Measurements from ENCODE around the gene MAN2A1. TPM values are rescaled to one million over a fixed set of nuclear protein-coding genes. Genes with fewer than 3 reads are reported as not detected.

The MAN2A1 gene
- total RNA-seq, 1 donor from 2014 or later, result 9.2 TPM

DNA sequence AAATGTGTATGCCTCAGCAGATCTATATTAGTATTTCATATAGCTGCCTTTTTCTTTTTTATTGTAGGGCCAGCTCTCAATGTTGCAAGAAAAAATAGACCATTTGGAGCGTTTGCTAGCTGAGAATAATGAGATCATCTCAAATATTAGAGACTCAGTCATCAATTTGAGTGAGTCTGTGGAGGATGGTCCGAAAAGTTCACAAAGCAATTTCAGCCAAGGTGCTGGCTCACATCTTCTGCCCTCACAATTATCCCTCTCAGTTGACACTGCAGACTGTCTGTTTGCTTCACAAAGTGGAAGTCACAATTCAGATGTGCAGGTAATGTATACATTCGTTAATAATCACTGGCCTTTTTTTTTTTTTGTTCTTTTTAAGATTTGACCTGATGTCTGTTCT, 23.7 kb downstream of the MAN2A1 start:
- Histone ChIP-seq H3K27ac (replicated peaks) (no peak overlapping the region), H3K9me3 (replicated peaks) (no peaks in the 10 kb centered on the region), H3K4me1 (peaks cover 17% of the 10 kb centered on the region), H3K4me3 (no peak overlapping the region), H3K36me3 (peaks cover 13% of the 10 kb centered on the region), H3K27me3 (ENCODE audit: low read depth) (no peaks in the 10 kb centered on the region)
- TF ChIP-seq, protein P1, sequence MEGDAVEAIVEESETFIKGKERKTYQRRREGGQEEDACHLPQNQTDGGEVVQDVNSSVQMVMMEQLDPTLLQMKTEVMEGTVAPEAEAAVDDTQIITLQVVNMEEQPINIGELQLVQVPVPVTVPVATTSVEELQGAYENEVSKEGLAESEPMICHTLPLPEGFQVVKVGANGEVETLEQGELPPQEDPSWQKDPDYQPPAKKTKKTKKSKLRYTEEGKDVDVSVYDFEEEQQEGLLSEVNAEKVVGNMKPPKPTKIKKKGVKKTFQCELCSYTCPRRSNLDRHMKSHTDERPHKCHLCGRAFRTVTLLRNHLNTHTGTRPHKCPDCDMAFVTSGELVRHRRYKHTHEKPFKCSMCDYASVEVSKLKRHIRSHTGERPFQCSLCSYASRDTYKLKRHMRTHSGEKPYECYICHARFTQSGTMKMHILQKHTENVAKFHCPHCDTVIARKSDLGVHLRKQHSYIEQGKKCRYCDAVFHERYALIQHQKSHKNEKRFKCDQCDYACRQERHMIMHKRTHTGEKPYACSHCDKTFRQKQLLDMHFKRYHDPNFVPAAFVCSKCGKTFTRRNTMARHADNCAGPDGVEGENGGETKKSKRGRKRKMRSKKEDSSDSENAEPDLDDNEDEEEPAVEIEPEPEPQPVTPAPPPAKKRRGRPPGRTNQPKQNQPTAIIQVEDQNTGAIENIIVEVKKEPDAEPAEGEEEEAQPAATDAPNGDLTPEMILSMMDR (IDR thresholded peaks at IDR 0.05; ENCODE audit: borderline replicate concordance), result no peak
- no peak for DNase-seq
- intact Hi-C loops (cut with micrococcal nuclease), result no loop called here

DNA sequence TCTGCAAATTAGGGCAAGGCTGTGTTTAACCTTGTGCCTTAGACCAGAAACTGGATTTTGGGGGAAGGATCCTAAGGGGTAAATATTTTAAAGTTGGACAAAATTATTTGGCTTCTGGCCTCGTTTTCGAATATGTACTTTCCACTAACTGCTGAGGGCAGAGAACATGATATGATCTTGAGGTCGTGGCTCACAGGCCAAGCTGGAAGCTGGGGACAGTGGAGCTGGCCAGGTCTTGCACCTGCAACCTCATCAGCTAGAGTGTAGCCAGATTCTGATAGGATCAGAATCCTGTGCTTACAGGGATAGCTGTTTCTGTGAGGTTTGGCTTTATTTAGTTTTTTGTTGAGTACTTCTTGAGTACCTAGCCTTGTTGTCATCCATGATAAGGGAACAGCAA, 24.9 kb downstream of the MAN2A1 start:
- intact Hi-C loops (cut with micrococcal nuclease), result no loop called here
- Histone ChIP-seq H3K36me3 (peaks cover 15% of the 10 kb centered on the region), H3K4me1 (peaks cover 17% of the 10 kb centered on the region), H3K27ac (replicated peaks) (no peak overlapping the region), H3K4me3 (no peak overlapping the region), H3K9me3 (replicated peaks) (no peaks in the 10 kb centered on the region), H3K27me3 (ENCODE audit: low read depth) (no peaks in the 10 kb centered on the region)
- TF ChIP-seq, protein P1 (IDR thresholded peaks at IDR 0.05; ENCODE audit: borderline replicate concordance), result no peak
- no peak for DNase-seq

DNA sequence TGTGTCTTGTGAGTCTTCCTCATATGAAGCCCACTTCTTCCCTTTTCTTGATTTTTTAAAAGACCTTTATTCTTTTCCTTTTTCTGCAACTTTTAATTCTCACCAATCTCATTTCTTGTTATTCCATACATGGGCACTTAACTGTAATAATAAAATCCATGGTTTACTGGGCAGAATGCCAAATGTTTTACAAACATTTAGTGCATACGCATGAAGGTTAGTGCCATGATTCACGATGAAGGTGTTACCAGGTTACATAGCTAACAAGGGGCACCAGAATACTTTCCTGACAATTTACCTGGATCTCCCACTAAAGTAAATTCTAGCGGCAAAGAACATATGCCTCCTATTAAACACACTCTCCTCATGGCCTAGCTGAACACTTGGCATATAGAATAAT, 28.5 kb downstream of the MAN2A1 start:
- intact Hi-C loops (cut with micrococcal nuclease), result no loop called here
- DNase-seq, result no peak
- TF ChIP-seq, protein P1 (IDR thresholded peaks at IDR 0.05; ENCODE audit: borderline replicate concordance), result no peak
- Histone ChIP-seq H3K27ac (replicated peaks) (no peak overlapping the region), H3K4me1 (peaks cover 12% of the 10 kb centered on the region), H3K4me3 (no peak overlapping the region), H3K36me3 (peaks cover 15% of the 10 kb centered on the region), H3K9me3 (replicated peaks) (no peaks in the 10 kb centered on the region), H3K27me3 (ENCODE audit: low read depth) (no peaks in the 10 kb centered on the region)

DNA sequence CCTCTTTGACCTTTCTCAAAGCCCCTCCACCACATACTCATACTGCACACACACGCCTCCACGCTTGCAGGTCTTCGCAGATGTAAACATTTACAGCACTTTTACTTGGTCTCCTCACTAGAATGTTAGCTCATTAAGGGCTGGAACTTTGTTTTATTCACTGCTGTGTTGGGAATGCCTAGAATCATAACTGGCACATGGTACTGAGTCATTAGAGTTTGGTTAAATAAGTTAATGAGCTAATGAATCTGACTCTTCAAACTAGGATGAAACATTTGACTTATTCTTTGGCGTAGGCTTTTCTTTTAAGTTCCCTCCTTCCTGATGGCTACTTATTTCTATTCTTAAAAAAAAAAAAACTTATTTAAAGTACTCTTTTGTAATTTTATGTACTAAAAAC, 28.9 kb downstream of the MAN2A1 start:
- H3K4me1 ChIP-seq, result peaks cover 8% of the 10 kb centered on the region
- peaks cover 15% of the 10 kb centered on the region for H3K36me3 ChIP-seq
- no peak overlapping the region for H3K4me3 ChIP-seq
- DNase-seq, result no peak
- TF ChIP-seq, protein P1 (IDR thresholded peaks at IDR 0.05; ENCODE audit: borderline replicate concordance), result no peak
- H3K9me3 ChIP-seq (replicated peaks), result no peaks in the 10 kb centered on the region
- intact Hi-C loops (cut with micrococcal nuclease), result no loop called here
- no peak overlapping the region for H3K27ac ChIP-seq (replicated peaks)
- H3K27me3 ChIP-seq (ENCODE audit: low read depth), result no peaks in the 10 kb centered on the region

DNA sequence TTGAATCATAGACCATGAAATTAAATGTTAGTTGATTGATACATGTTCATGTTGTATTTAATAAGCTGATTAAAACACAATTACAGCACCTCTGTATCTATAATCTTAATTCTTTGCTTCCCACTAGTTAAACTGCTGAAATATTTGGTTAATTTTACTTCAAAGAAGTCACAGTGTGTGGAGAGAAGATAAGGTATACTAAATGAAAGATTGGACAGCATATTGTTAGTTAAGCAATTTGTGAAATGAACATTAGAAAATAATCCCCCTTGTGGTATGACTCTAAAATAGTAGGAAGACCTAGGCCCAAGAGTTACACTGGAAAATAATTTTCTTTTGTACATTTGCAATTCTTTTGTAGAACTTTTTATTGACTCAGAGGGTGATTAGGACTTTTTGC, 30.3 kb downstream of the MAN2A1 start:
- DNase-seq, result no peak
- H3K27me3 ChIP-seq (ENCODE audit: low read depth), result no peaks in the 10 kb centered on the region
- intact Hi-C loops (cut with micrococcal nuclease), result no loop called here
- H3K36me3 ChIP-seq, result peaks cover 15% of the 10 kb centered on the region
- no peak overlapping the region for H3K4me3 ChIP-seq
- H3K4me1 ChIP-seq, result no peaks in the 10 kb centered on the region
- no peaks in the 10 kb centered on the region for H3K9me3 ChIP-seq (replicated peaks)
- no peak overlapping the region for H3K27ac ChIP-seq (replicated peaks)
- TF ChIP-seq, protein P1 (IDR thresholded peaks at IDR 0.05; ENCODE audit: borderline replicate concordance), result no peak

DNA sequence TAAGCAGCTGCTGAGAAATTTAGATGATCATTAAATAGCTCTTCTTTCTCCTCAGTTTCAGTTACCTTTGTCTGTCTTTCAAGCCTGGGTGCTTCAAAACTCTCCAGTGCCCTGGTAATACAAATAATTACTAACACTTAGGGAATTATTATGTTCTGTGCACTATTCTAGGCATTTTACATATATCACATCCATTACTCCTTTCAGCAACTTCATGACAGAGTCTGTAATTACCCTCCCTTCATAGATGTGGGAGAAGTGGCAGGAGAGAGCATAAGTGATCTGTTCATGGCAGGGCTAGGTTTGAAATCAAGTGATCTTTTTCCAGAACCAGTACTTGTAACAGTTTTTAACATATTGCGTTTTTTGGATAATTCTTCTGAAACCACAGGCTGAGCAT, 32.0 kb downstream of the MAN2A1 start:
- DNase-seq, result no peak
- intact Hi-C loops (cut with micrococcal nuclease), result no loop called here
- H3K36me3 ChIP-seq, result peaks cover 11% of the 10 kb centered on the region
- no peak overlapping the region for H3K27ac ChIP-seq (replicated peaks)
- H3K27me3 ChIP-seq (ENCODE audit: low read depth), result no peaks in the 10 kb centered on the region
- TF ChIP-seq, protein P1 (IDR thresholded peaks at IDR 0.05; ENCODE audit: borderline replicate concordance), result no peak
- H3K9me3 ChIP-seq (replicated peaks), result no peaks in the 10 kb centered on the region
- H3K4me3 ChIP-seq, result no peak overlapping the region
- H3K4me1 ChIP-seq, result no peaks in the 10 kb centered on the region

All from left ventricle myocardium inferior (tissue), 1 donor.